DMS153 treated with DMSO at 0.1 percent for 48 hours (cell line): Measurements from ENCODE around the gene HLA-A.
A peak's percentile ranks its signal among the peaks of the same experiment; 100 is the strongest.
"Not testable (repeated sequence)": the region's sequence is repeated elsewhere in the genome, so short reads cannot be mapped to it uniquely, and the experiment has no call there.

Experiments
- DNase-seq: peaks from one replicate; lab custom pipeline; 2025; ENCODE audit not compliant: unreplicated experiment; lab: John Stamatoyannopoulos, UW

The HLA-A gene

GRCh38 chr6:29959467-29959866, 17.1 kb downstream of the HLA-A start:
- DNase-seq: no peak

- no peak for DNase-seq
These were observed 19.6 kb downstream of the HLA-A start for GRCh38 chr6:29961966-29962365.

GRCh38 chr6:29963697-29964096, 21.4 kb downstream of the HLA-A start:
- not testable (repeated sequence) for DNase-seq

DNA sequence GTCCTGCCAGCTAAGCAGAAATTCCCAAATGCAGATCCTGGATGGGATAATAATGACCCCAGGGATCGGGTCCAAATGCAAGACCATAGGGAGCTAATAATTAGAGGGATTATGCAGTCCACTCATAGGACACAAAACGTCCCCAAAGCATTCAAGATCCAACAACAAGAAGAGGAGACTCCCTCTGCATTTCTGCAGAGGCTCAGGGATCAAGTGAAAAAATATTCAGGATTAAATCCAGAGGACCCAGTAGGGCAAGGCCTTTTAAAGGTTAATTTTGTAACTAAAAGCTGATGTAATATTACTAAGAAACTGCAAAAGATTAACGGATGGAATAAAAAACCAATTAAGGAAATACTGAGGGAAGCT, 22.2 kb downstream of the HLA-A start:
- no peak for DNase-seq

- DNase-seq: peak; percentile 82
These were observed 22.7 kb downstream of the HLA-A start for GRCh38 chr6:29964887-29965562.

GRCh38 chr6:29965563-29965872, 23.2 kb downstream of the HLA-A start:
- no peak for DNase-seq

DNA sequence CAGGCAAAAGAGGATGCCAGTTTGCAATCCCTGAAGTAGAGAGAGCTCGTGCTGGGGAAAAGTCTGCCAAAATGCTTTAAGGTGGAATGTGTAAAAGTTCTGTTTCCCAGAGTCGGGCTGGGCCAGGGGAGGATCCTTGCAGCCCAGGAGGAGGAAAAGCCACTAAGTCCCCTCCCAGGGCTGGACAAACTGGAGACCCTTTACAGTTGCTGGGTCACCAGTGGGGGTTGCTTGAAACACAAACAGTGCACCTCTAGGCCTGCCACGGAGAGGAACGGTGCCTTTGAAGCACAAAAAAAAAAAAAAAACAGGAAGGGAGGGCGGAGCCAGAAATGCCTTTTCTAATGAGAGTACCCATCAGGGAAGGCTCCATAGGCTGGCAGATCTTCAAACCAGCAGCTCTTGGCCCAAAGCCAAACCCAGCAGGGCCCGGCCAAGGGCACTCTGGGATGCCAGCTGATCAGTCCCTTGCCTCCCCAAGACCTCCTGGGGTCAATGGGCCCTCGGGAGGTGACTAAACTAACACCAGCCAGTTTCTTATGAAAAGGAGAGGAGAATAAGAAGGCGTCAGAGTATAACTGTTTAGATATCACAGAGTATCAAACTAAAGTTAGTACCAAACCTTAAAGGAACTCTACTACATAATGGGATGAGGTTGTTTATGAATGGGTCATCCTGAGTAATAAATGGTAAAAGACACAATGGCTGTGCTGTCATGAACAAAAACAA, 23.7 kb downstream of the HLA-A start:
- peak; percentile 86 for DNase-seq

DNA sequence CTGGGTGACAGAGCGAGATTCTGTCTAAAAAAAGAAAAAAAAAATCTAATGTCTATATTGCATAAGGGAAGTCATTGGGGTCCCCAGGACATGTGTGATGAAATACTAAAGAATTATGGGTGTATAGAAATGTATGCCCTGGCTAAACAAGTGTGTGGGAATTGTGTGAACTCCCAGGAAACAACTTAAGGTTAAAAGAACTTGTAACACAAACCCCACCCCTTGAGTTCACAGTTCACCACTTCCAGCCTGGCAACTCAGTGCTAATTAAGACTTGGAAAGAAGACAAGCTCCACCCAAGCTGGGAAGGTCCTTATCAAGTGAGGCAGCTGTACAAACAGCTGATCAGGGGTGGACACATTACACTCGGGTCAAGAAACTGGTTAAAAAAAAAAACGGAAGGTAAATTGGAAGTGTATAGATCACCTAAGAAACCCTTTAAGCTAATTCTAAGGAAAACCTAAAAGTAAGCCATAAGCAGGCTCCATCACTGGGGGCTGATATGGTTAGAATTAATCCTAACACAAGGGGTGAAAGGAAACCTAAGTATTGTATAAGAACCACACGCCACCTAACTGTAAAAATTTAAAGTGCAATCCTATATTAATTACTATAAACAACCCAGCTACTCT, 25.2 kb downstream of the HLA-A start:
- peak; percentile 25 for DNase-seq

- no peak for DNase-seq
These were observed 25.8 kb downstream of the HLA-A start for GRCh38 chr6:29968130-29968529.

DNA sequence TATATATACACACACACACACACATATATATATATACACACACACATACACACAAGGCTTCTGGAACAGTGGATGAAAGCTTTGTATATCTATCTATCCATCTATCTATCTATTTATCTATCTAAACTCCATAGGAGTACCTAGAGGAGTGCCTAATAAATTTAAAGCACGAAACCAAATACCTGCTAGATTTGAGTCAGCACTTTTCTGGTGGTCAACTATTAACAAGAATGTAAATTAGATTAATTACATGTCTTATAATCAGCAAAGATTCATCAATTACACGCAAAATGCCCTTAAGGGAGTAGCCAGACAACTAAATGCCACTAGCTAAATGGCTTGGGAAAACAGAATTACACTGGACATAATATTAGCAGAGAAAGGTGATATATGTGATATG, 26.6 kb downstream of the HLA-A start:
- no peak for DNase-seq

- no peak for DNase-seq
These were observed 28.4 kb downstream of the HLA-A start for GRCh38 chr6:29970711-29971110.

DNA sequence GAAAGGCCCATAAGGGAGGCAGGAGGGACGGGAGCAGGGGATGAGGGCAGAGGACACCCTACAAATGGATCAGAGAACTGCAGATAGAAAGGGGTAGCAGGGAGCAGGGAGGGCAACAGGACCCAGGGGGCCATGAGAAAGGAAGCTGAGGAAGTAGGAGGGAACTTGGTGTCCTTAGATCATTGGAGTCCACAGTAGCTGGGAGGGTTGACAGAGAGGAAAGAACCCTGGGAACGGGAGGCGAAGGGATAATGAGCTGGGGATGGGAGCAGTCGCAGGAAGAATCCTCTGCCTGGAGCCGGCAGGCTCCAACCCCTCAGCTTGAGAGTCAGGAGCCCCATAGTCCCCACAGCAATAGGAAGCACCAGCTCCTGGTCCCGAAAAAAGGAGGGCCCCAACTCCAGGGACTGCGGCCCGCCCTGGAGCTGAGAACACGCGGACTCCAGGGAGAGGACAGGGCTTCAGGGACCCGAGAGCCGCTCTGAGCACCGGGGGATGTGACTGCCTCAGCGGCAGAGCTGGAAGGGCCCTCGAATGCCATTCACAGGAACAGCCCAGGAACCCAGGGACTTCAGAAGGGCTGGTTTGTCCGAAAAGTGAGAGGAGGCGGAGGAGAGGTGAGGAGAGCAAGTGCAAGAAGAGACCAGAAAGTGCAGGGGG, 32.7 kb downstream of the HLA-A start:
- DNase-seq: no peak

DNA sequence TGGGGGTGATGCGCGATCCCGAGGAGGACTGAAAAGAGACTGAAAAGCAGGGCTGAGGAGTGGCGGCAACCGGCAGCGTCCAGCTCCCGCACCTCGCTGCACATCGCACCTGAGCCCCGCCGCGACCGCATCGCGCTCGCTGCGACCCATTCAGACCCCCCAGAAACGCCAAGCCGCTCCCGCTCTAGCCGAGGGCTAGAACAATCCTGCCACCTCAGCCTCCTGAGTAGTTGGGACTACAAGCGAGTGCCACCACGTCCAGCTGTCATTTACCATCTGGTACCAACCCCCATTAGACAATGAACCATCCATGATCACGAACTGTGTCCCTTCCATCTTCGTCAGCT, 33.2 kb downstream of the HLA-A start:
- no peak for DNase-seq

- no peak for DNase-seq
These were observed 33.9 kb downstream of the HLA-A start for GRCh38 chr6:29976253-29976587.

DNA sequence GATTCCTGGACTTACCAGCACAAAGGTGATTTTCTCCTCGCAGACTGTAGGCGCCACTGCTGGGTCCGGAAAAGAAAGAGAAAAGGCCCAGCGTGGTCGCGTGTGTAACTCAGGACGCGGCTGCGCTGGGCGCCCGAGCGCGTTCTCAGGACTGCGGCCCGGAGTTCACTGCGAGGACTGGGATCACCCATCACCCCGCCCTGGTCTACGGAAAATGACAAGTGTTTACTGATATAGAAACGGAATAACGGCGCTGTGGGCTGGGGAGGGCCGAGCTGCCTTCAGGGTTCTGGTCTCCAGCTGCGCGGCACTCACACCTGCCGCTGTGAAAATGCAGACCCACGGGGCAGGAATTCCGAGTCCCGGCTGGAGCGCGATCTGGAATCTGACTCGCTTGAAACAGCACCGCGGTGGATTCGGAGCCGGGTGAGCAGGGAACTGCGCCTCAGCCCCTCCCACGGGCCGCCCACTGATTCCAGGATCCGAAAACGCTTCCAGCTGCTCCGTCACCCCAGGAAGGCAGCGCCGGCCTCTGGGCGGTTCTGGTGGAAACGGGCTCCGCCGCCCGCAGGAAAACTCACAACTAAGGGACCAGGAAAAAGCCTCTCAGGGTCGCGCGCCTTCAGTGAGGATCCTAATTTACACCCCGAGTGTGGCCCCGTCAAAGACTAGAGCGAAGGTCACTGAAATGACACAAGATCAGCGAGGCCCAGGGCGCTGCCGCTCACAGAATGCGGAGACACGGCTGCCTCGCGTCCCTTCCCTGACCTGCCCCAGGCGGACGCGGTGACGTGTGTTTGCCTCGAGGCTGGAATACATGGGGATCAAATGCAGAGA, 34.5 kb downstream of the HLA-A start:
- DNase-seq: peak; percentile 39

- DNase-seq: no peak
These were observed 35.0 kb downstream of the HLA-A start for GRCh38 chr6:29977425-29977727.

GRCh38 chr6:29980013-29980412, 37.7 kb downstream of the HLA-A start:
- DNase-seq: not testable (repeated sequence)

GRCh38 chr6:29980511-29980910, 38.2 kb downstream of the HLA-A start:
- DNase-seq: no peak

GRCh38 chr6:29981211-29981812, 39.0 kb downstream of the HLA-A start:
- DNase-seq: no peak

DNA sequence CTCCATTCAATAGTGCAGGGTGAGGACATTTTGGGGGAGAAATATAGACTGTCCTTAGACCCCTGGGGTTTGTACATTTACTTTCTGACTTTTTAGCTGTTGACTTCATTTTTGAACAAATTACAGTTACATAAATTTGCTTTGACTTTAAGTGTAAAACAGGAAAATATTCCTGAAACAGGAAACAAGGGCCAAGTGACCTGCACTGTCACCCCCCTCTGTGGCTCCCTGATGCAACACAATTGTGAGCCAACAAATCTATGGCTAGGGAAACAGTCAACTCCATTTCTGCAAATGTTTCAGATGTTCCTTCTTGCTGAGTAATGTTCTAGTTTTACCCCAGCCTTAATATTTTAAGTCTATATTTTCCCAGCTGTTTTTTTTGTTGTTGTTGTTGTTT, 39.8 kb downstream of the HLA-A start:
- DNase-seq: no peak

DNA sequence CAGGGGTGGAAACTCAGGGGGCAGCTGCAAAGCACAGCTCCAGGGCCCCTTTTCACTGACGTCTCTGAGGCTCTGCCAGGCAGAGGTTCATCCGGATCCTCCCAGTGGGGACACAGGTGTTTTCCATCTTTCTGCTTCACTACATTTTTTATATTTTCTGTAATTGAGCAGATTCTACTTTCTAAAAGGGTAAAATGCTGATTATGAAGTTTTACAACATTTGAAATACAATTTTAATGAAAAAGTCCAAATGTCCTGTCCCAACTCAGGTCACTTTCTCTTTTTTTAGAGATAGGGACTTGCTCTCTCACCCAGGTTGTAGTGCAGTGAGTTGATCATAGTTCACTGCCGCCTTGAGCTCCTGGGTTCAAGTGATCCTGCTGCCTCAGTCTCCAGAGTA, 41.9 kb downstream of the HLA-A start:
- DNase-seq: no peak
